B cell (primary cell): ENCODE data around the gene BUD13. TPM values are rescaled to one million over a fixed set of nuclear protein-coding genes. Genes with fewer than 3 reads are reported as not detected.

Source experiments
- ATAC-seq: fragments of 200-7000 bp; cut with Tn5 transposase; one replicate; pipeline ENCODE4 v1.10.0; 2021; ENCODE audit warnings: low read depth, mild to moderate bottlenecking, moderate number of reproducible peaks, moderate library complexity
- CTCF ChIA-PET: fragments of 350-600 bp; sonication (Branson Sonifier 250); formaldehyde crosslinking; loops from one replicate; lab custom pipeline; 2021; ENCODE audit warnings: antibody characterized with exemption, inconsistent platforms; lab: Charles Lee
- POLR2A ChIA-PET: fragments of 350-600 bp; sonication (Branson Sonifier 250); formaldehyde crosslinking; loops from one replicate; lab custom pipeline; 2021; ENCODE audit warnings: antibody characterized with exemption; lab: Charles Lee
- DNase-seq: peaks from one replicate; pipeline ENCODE4 v3.0.0; 2013
- H2AFZ ChIP-seq: 2 replicates; pipeline ENCODE4 v1.6.1; 2012; ENCODE audit warnings: mild to moderate bottlenecking, low read depth, low read length; ENCODE audit not compliant: insufficient read depth, poor library complexity, severe bottlenecking
- H3K27ac ChIP-seq, 2 donors: 1 replicate in 1 of 2; 2 replicates in 1 of 2; pipeline ENCODE4 v1.5.1; 2012 to 2013; ENCODE audit warnings: low read length in 2 of 2, mild to moderate bottlenecking in 2 of 2, moderate library complexity in 1 of 2
- H3K27me3 ChIP-seq, 4 experiments: fragments of 200-600 bp in 1 of 4; sonication (generic) in 1 of 4; replicated peaks in 1 of 4; 1 replicate in 2 of 4; 2 replicates in 2 of 4; pipeline versions ENCODE4 v1.6.1 to v1.7.0; 2013 to 2016; ENCODE audit warnings: low read length in 3 of 4, mild to moderate bottlenecking in 2 of 4, mixed read lengths in 1 of 4, moderate library complexity in 1 of 4; ENCODE audit not compliant: insufficient read depth in 4 of 4, control insufficient read depth in 3 of 4; ENCODE audit errors: control extremely low read depth in 1 of 4
- H3K36me3 ChIP-seq, 2 experiments: replicated peaks in 1 of 2; 1 replicate in 1 of 2; 2 replicates in 1 of 2; pipeline versions ENCODE4 v1.6.1 to v1.7.1; 2013; ENCODE audit warnings: low read length in 1 of 2; ENCODE audit not compliant: insufficient read depth in 2 of 2, control insufficient read depth in 1 of 2; ENCODE audit errors: control extremely low read depth in 1 of 2, extremely low read depth in 1 of 2
- H3K4me1 ChIP-seq, 2 donors: fragments of 200-600 bp in 1 of 2; sonication (generic) in 1 of 2; 1 replicate in 1 of 2; 2 replicates in 1 of 2; pipeline versions ENCODE4 v1.5.1 to v1.6.1; 2013 to 2017; ENCODE audit warnings: low read length in 2 of 2; ENCODE audit not compliant: control insufficient read depth in 2 of 2, insufficient read depth in 2 of 2
- H3K4me2 ChIP-seq: replicated peaks from 2 replicates; pipeline ENCODE3; 2012; ENCODE audit warnings: mild to moderate bottlenecking, low read depth, low read length; ENCODE audit not compliant: poor library complexity, severe bottlenecking
- H3K4me3 ChIP-seq, 5 experiments: fragments of 200-600 bp in 1 of 5; sonication (generic) in 1 of 5; 1 replicate in 3 of 5; 2 replicates in 2 of 5; pipeline versions ENCODE4 v1.5.1 to v1.7.0; 2011 to 2016; ENCODE audit warnings: low read length in 4 of 5, mild to moderate bottlenecking in 4 of 5, low read depth in 2 of 5, control low read depth in 1 of 5, moderate library complexity in 1 of 5; ENCODE audit not compliant: insufficient read depth in 1 of 5; ENCODE audit errors: control extremely low read depth in 1 of 5, extremely low read depth in 1 of 5
- H3K79me2 ChIP-seq: fragments of 200-600 bp; sonication (generic); one replicate; pipeline ENCODE4 v1.6.0; 2016; ENCODE audit warnings: low read length; ENCODE audit not compliant: control insufficient read depth, insufficient read depth
- H3K9ac ChIP-seq: fragments of 200-600 bp; sonication (generic); 2 replicates; pipeline ENCODE4 v1.6.1; 2017; ENCODE audit warnings: mild to moderate bottlenecking, low read length, moderate library complexity
- H3K9me3 ChIP-seq, 3 donors: one replicate each; pipeline versions ENCODE4 v1.6.1 to v1.7.1; 2013; ENCODE audit warnings: low read length in 2 of 3; ENCODE audit not compliant: control insufficient read depth in 2 of 3, insufficient read depth in 1 of 3; ENCODE audit errors: control extremely low read depth in 1 of 3
- H4K20me1 ChIP-seq: 2 replicates; pipeline ENCODE4 v1.6.0; 2012; ENCODE audit warnings: mild to moderate bottlenecking, low read length; ENCODE audit not compliant: insufficient read depth, control insufficient read depth, poor library complexity, severe bottlenecking
- H3K27ac Mint-ChIP-seq: one replicate; pipeline ENCODE4 v1.8.0; 2021; ENCODE audit warnings: mixed read lengths
- H3K27me3 Mint-ChIP-seq: one replicate; pipeline ENCODE4 v1.8.0; 2021; ENCODE audit warnings: mixed read lengths
- H3K4me1 Mint-ChIP-seq: one replicate; pipeline ENCODE4 v1.8.0; 2021; ENCODE audit warnings: mixed read lengths
- H3K4me3 Mint-ChIP-seq: one replicate; pipeline ENCODE4 v1.8.0; 2021; ENCODE audit warnings: mixed read lengths
- H3K9me3 Mint-ChIP-seq: one replicate; pipeline ENCODE4 v1.8.0; 2022; ENCODE audit warnings: mixed read lengths; ENCODE audit not compliant: insufficient read depth
- CTCF ChIP-seq: fragments of 200-600 bp; IDR thresholded peaks from one replicate; pipeline ENCODE4 v1.8.0; 2022; ENCODE audit warnings: antibody characterized with exemption, mild to moderate bottlenecking
- EZH2 ChIP-seq: IDR thresholded peaks from 2 replicates; pipeline ENCODE4 v1.6.1; 2012; ENCODE audit warnings: borderline replicate concordance, low read depth, mild to moderate bottlenecking, moderate library complexity, low read length; ENCODE audit not compliant: insufficient read depth, poor library complexity, severe bottlenecking
- WGBS: methylation state at CpG from one replicate; pipeline ENCODE4 v1.1.5; 2013; ENCODE audit warnings: missing lambda C conversion rate; ENCODE audit not compliant: insufficient coverage; 5-methylcytosine and 5-hydroxymethylcytosine counted together
- intact Hi-C: fragments of 100-400 bp; cut with micrococcal nuclease; formaldehyde crosslinking; loops from one replicate; pipeline ENCODE4 v1.10.0; 2022
- polyA plus RNA-seq: library from polyadenylated mRNA; depleted of rRNA; stranded (reverse); fragments of >200 nt; gene quantifications from 2 replicates; pipeline ENCODE4 v1.2.3, GENCODE V29; 2012
- total RNA-seq, 2 donors: library from RNA; stranded (reverse); fragments of 120-200 nt in 1 of 2; gene quantifications; 1 replicate in 1 of 2; 2 replicates in 1 of 2; pipeline versions ENCODE4 v1.2.3 to v1.2.4, GENCODE V29; 2013 to 2022

Gene BUD13
- total and polyA plus RNA-seq, 2 donors (not counting 1 experiment from before 2014, with no cell fraction given) = 14.1 to 24.2 TPM

GRCh38 chr11:116811194-116811593 is 38.4 kb upstream of the BUD13 start:
- DNase-seq = no peak
- Histone ChIP-seq H3K4me2 (no peak overlapping the region), H3K4me3 (no peak overlapping the region), H3K9ac (no peak overlapping the region), H3K27me3 (peaks cover 0 to 3% (median 0%) of the 10 kb centered on the region in 4 experiments), H3K79me2 (no peaks in the 10 kb centered on the region), H3K36me3 (no peaks in the 10 kb centered on the region), H2AFZ (no peak overlapping the region), H3K27ac (no peak overlapping the region), H3K4me1 (no peaks in the 10 kb centered on the region), H4K20me1 (no peaks in the 10 kb centered on the region), H3K9me3 (no peaks in the 10 kb centered on the region)
- H3K4me3 Mint-ChIP-seq = no peak overlapping the region
- no peak overlapping the region for H3K27ac Mint-ChIP-seq
- H3K9me3 Mint-ChIP-seq = no peaks in the 10 kb centered on the region
- 100% methylated on average over 1 of the region's 3 CpGs for WGBS
- no peak for ATAC-seq
- intact Hi-C loops = no loop called here
- POLR2A ChIA-PET = no interaction called here
- TF ChIP-seq CTCF = no peak
- no peaks in the 10 kb centered on the region for H3K4me1 Mint-ChIP-seq
- CTCF ChIA-PET = no interaction called here
- peaks cover 15% of the 10 kb centered on the region for H3K27me3 Mint-ChIP-seq

- Histone ChIP-seq H3K4me2 (no peak overlapping the region), H3K4me1 (no peaks in the 10 kb centered on the region), H3K36me3 (no peaks in the 10 kb centered on the region), H3K79me2 (no peaks in the 10 kb centered on the region), H2AFZ (no peak overlapping the region), H4K20me1 (no peaks in the 10 kb centered on the region), H3K27me3 (peaks cover 0 to 3% (median 0%) of the 10 kb centered on the region in 4 experiments), H3K9me3 (no peaks in the 10 kb centered on the region), H3K27ac (no peak overlapping the region), H3K9ac (no peak overlapping the region), H3K4me3 (no peak overlapping the region)
- TF ChIP-seq CTCF = no peak
- no peak for TF ChIP-seq EZH2
- WGBS = 84% methylated on average over 7 of the region's 14 CpGs
- CTCF ChIA-PET = no interaction called here
- no peaks in the 10 kb centered on the region for H3K9me3 Mint-ChIP-seq
- H3K4me1 Mint-ChIP-seq = no peaks in the 10 kb centered on the region
- H3K27ac Mint-ChIP-seq = no peak overlapping the region
- no peak for DNase-seq
- no peak overlapping the region for H3K4me3 Mint-ChIP-seq
- ATAC-seq = no peak
- intact Hi-C loops = no loop called here
- H3K27me3 Mint-ChIP-seq = peaks cover 22% of the 10 kb centered on the region
- POLR2A ChIA-PET = no interaction called here
Measured at GRCh38 chr11:116808262-116809175, 35.7 kb upstream of the BUD13 start.
